Ectodermal cell (in vitro differentiated cells): Measurements from ENCODE around the gene CDC123.
"Not testable (repeated sequence)": the region's sequence is repeated elsewhere in the genome, so short reads cannot be mapped to it uniquely, and the experiment has no call there.

Source experiments
- H3K27ac ChIP-seq: 2 replicates; pipeline ENCODE4 v1.7.0; 2013; ENCODE audit warnings: mild to moderate bottlenecking, low read depth, low read length; ENCODE audit not compliant: insufficient read depth, poor library complexity, severe bottlenecking
- H3K27me3 ChIP-seq: 2 replicates; pipeline ENCODE4 v1.7.0; 2013; ENCODE audit warnings: mild to moderate bottlenecking, low read length; ENCODE audit not compliant: insufficient read depth, control insufficient read depth, poor library complexity, severe bottlenecking
- H3K36me3 ChIP-seq: one replicate; pipeline ENCODE4 v1.7.0; 2013; ENCODE audit warnings: low read length; ENCODE audit not compliant: control insufficient read depth, insufficient read depth
- H3K4me1 ChIP-seq: one replicate; pipeline ENCODE4 v1.7.0; 2013; ENCODE audit warnings: low read length; ENCODE audit not compliant: control insufficient read depth, insufficient read depth
- H3K4me3 ChIP-seq: 2 replicates; pipeline ENCODE4 v1.7.0; 2013; ENCODE audit warnings: low read depth, low read length, control low read depth; ENCODE audit not compliant: insufficient read depth
- H3K9me3 ChIP-seq: 2 replicates; pipeline ENCODE4 v1.7.0; 2013; ENCODE audit warnings: mild to moderate bottlenecking, low read length, moderate library complexity; ENCODE audit not compliant: control insufficient read depth
- WGBS, 2 experiments: methylation state at CpG; one replicate each; pipeline ENCODE4 v1.1.7; 2013; ENCODE audit warnings: missing lambda C conversion rate in 2 of 2; 5-methylcytosine and 5-hydroxymethylcytosine counted together

Gene CDC123

DNA sequence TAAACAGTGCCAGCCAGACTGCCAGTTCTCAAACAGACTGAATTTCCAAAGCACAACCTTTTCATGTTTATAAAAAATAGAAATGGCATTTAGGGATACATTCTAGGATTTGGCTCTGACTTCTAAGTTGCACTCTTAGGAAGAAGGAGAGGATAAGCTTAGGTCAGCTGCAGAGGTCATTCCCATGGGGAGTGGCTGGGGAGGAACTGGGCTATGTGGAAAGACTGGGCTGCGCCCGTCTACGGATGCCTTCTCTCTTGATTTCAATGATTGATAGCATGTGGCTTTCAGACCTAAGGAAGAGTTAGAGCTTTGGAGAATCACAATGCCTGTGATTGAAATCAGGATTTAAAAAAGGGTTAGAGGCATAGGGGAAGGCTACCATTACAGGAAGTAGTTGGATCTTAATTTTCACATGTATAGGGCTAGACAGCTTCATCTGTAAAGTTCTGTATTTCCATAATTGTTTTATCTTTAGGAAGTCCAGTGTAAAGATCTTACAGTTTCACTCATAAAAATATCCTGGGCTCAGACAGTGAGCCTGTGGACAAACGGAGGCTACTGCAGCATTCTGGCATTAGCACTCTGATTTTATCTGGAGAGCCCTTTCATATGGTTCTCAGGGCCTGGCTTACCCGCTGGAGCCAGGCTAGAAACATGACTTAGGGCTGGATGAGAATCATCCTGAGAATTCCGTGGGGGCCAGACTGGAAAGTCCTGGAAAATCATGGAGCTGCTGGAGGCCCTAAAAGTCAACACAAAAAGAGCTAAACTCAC is 29.8 kb upstream of the CDC123 start:
- Histone ChIP-seq H3K9me3 (no peaks in the 10 kb centered on the region), H3K36me3 (peaks cover 34% of the 10 kb centered on the region), H3K4me1 (no peaks in the 10 kb centered on the region), H3K27ac (no peak overlapping the region), H3K27me3 (no peaks in the 10 kb centered on the region), H3K4me3 (no peak overlapping the region)
- 93 to 96% methylated on average over 6 of the region's 6 CpGs for WGBS, 2 experiments

DNA sequence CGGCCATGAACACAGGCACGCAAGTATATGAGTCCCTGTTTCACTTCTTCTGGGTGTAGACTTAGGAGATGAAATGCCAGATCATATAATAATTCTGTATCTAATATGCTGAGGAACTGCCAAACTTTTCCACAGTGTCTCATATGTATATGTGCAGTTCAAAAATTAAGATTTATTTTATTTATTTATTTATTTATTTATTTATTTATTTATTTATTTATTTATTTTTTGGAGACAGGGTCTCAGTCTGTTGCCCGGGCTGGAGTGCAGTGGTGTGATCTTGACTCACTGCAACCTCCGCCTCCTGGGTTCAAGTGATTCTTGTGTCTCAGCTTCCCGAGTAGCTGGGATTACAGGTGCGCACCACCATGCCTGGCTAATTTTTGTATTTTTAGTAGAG is 24.5 kb upstream of the CDC123 start:
- not testable (repeated sequence) for H3K27ac ChIP-seq, H3K27me3 ChIP-seq, H3K4me3 ChIP-seq, H3K9me3 ChIP-seq, H3K4me1 ChIP-seq
- H3K36me3 ChIP-seq: peaks cover 20% of the 10 kb centered on the region
- WGBS, 2 experiments: 95 to 96% methylated on average over 6 of the region's 6 CpGs

DNA sequence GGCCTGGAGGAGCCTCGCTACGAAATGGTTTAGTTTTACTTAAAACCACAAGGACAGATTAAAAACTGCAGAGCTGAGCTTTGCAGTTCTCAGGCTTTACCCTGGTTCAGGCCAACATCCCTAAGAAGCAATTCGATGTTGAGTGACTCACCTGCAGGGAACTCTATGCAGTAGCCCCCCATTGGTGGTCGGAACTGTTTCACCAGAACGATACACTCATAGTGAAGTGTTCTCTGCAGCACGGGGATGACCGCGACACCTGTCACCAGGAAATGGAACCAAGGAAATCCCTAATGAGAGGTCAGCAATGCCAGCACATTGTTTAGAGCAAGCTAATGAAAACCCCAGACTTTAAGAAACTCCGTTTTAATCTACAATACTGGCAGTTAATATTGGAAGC is 18.3 kb upstream of the CDC123 start:
- Histone ChIP-seq H3K4me3 (no peak overlapping the region), H3K36me3 (peaks cover 13% of the 10 kb centered on the region), H3K4me1 (peaks cover 5% of the 10 kb centered on the region), H3K9me3 (no peaks in the 10 kb centered on the region), H3K27me3 (no peaks in the 10 kb centered on the region), H3K27ac (no peak overlapping the region)
- WGBS, 2 experiments: 94 to 95% methylated on average over 8 to 9 of the region's 9 CpGs

DNA sequence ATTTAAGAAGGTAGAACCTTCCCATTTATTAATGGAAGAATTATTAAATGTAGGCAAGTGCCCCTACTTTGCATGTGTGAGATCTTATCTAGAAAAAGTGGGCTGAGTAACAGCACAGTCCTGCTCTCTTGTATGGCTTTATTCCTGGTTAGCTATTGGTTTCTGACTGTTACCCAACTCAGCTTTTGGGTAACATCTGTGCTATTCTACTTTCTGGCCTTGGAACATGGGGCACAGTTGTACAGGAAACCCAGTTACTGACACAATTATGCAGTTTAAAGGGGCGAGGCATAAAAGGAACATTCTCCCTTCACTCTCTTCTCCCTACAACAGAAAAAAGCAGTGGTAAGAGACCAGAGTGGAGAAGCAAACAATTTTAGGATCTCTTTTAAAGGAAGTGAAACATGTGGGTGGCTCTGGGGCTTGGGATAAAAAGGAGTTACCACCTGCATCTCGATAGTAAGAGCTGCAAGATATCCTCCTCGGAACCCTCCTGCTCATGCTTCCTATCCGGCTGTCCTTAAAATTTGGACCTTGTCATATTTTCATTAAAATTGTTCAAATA is 16.3 kb upstream of the CDC123 start:
- Histone ChIP-seq H3K27ac (no peak overlapping the region), H3K27me3 (no peaks in the 10 kb centered on the region), H3K9me3 (no peaks in the 10 kb centered on the region), H3K4me1 (peaks cover 5% of the 10 kb centered on the region), H3K4me3 (no peak overlapping the region), H3K36me3 (peaks cover 6% of the 10 kb centered on the region)
- 97 to 100% methylated on average over 2 to 4 of the region's 4 CpGs for WGBS, 2 experiments

GRCh38 chr10:12180221-12180974 is 15.6 kb upstream of the CDC123 start:
- H3K36me3 ChIP-seq: peaks cover 11% of the 10 kb centered on the region

GRCh38 chr10:12181065-12181775 is 14.8 kb upstream of the CDC123 start:
- peaks cover 14% of the 10 kb centered on the region for H3K36me3 ChIP-seq
- H3K4me3 ChIP-seq: no peak overlapping the region
- peaks cover 5% of the 10 kb centered on the region for H3K4me1 ChIP-seq
- no peaks in the 10 kb centered on the region for H3K27me3 ChIP-seq
- H3K27ac ChIP-seq: no peak overlapping the region
- 94 to 95% methylated on average over 13 of the region's 13 CpGs for WGBS, 2 experiments
- H3K9me3 ChIP-seq: no peaks in the 10 kb centered on the region

More at GRCh38 chr10:12180221-12180974, 15.6 kb upstream of the CDC123 start:
- peaks cover 5% of the 10 kb centered on the region for H3K4me1 ChIP-seq
- 58 to 61% methylated on average over 9 of the region's 9 CpGs for WGBS, 2 experiments
- no peak overlapping the region for H3K27ac ChIP-seq
- no peaks in the 10 kb centered on the region for H3K27me3 ChIP-seq
- no peak overlapping the region for H3K4me3 ChIP-seq
- no peaks in the 10 kb centered on the region for H3K9me3 ChIP-seq

DNA sequence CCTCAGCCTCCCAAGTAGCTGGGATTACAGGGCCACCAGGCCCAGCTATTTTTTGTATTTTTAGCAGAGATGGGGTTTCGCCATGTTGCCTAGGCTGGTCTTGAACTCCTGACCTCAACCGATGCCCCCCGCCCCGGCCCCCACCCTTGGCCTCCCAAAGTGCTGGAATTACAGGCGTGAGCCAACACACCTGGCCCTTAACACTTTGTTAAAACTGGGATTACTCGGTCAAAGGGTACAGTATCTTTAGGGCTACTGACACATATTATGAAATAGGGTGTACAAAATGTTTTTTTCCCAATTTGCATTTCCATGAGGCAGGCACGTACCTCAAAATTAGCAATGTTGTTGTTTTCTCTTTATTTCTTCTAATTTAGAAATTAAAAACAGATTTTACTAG is 11.8 kb upstream of the CDC123 start:
- H3K4me3 ChIP-seq: no peak overlapping the region
- peaks cover 9% of the 10 kb centered on the region for H3K36me3 ChIP-seq
- peaks cover 5% of the 10 kb centered on the region for H3K4me1 ChIP-seq
- H3K9me3 ChIP-seq: no peaks in the 10 kb centered on the region
- WGBS, 2 experiments: 90 to 94% methylated on average over 6 of the region's 7 CpGs
- H3K27me3 ChIP-seq: no peaks in the 10 kb centered on the region
- no peak overlapping the region for H3K27ac ChIP-seq

- Histone ChIP-seq H3K36me3 (peaks cover 9% of the 10 kb centered on the region), H3K27me3 (no peaks in the 10 kb centered on the region), H3K4me3 (no peak overlapping the region), H3K27ac (no peak overlapping the region), H3K9me3 (no peaks in the 10 kb centered on the region), H3K4me1 (no peaks in the 10 kb centered on the region)
- 93 to 95% methylated on average over 8 of the region's 8 CpGs for WGBS, 2 experiments
Observed at GRCh38 chr10:12186323-12186722, 9.7 kb upstream of the CDC123 start.

GRCh38 chr10:12187321-12187905 is 8.6 kb upstream of the CDC123 start:
- no peaks in the 10 kb centered on the region for H3K4me1 ChIP-seq
- peaks cover 9% of the 10 kb centered on the region for H3K36me3 ChIP-seq
- H3K27me3 ChIP-seq: no peaks in the 10 kb centered on the region
- no peak overlapping the region for H3K27ac ChIP-seq
- no peaks in the 10 kb centered on the region for H3K9me3 ChIP-seq
- 96 to 97% methylated on average over 3 of the region's 5 CpGs for WGBS, 2 experiments
- no peak overlapping the region for H3K4me3 ChIP-seq
